HCT116 (cell line): ENCODE measurements around the gene DIP2C. TPM values are rescaled to one million over a fixed set of nuclear protein-coding genes. Genes with fewer than 3 reads are reported as not detected.

ENCODE experiments used
- ATAC-seq: fragments of 200-7000 bp; cut with Tn5 transposase; 2 replicates; pipeline ENCODE4 v1.9.1; 2020; ENCODE audit warnings: mild to moderate bottlenecking, moderate library complexity
- BruUV-seq: library from RNA; stranded (reverse); fragments of 400-500 nt; replicated peaks from 2 replicates; lab custom pipeline; 2021; lab: Mats Ljungman, UMichigan
- CTCF ChIA-PET: fragments of 300-600 bp; sonication (Branson Sonifier 250); formaldehyde crosslinking; loops from one replicate; lab custom pipeline; 2021; ENCODE audit warnings: antibody characterized with exemption; lab: Charles Lee
- POLR2A ChIA-PET: fragments of 300-600, 350-600 bp; sonication (Branson Sonifier 250); formaldehyde crosslinking; loops from one replicate; lab custom pipeline; 2021; ENCODE audit warnings: antibody characterized with exemption; lab: Charles Lee
- RAD21 ChIA-PET, 2 experiments: fragments of 300-600 bp; sonication (Branson Sonifier 250); formaldehyde crosslinking; loops; one replicate each; lab custom pipeline; 2023; ENCODE audit warnings: low total read pairs in 2 of 2; ENCODE audit not compliant: uncharacterized antibody in 2 of 2, unreplicated experiment in 2 of 2, low non-redundant PET in 1 of 2; lab: Charles Lee
- DNase-seq: peaks from one replicate; pipeline ENCODE4 v3.0.0-alpha.2; 2010; ENCODE audit warnings: low read depth, low spot score
- H2AFZ ChIP-seq: fragments of 200-600 bp; shearing (Covaris generic), sonication (generic); 2 replicates; pipeline ENCODE4 v1.6.1; 2017; ENCODE audit warnings: low read depth, mixed run types, mixed read lengths, antibody characterized with exemption, low read length; ENCODE audit not compliant: poor library complexity, severe bottlenecking
- H3K27ac ChIP-seq: 2 replicates; pipeline ENCODE4 v1.5.1; 2012; ENCODE audit warnings: low read depth, low read length
- H3K27me3 ChIP-seq: fragments of 200-600 bp; sonication (generic); 2 replicates; pipeline ENCODE4 v1.6.1; 2016; ENCODE audit warnings: mixed run types, low read length, mixed read lengths; ENCODE audit not compliant: insufficient read depth
- H3K36me3 ChIP-seq, 2 experiments: fragments of 200-500 bp in 1 of 2; fragments of 200-600 bp in 1 of 2; sonication (Bioruptor generic) in 1 of 2; sonication (generic) in 1 of 2; 2 replicates each; pipeline versions ENCODE4 v1.5.1 to v1.6.1; 2014 to 2016; ENCODE audit warnings: low read length in 2 of 2, inconsistent platforms in 1 of 2, mixed read lengths in 1 of 2, mixed run types in 1 of 2; ENCODE audit not compliant: insufficient read depth in 2 of 2, control insufficient read depth in 1 of 2
- H3K4me1 ChIP-seq, 2 experiments: fragments of 200-600 bp in 1 of 2; sonication (generic) in 1 of 2; 2 replicates each; pipeline versions ENCODE4 v1.5.1 to v1.6.1; 2012 to 2017; ENCODE audit warnings: low read length in 2 of 2, inconsistent platforms in 1 of 2, mild to moderate bottlenecking in 1 of 2, mixed read lengths in 1 of 2, mixed run types in 1 of 2, moderate library complexity in 1 of 2; ENCODE audit not compliant: insufficient read depth in 2 of 2, control insufficient read depth in 1 of 2
- H3K4me2 ChIP-seq: fragments of 200-600 bp; sonication (generic); 2 replicates; pipeline ENCODE4 v1.6.1; 2017; ENCODE audit warnings: mixed run types, low read length, mixed read lengths
- H3K4me3 ChIP-seq, 2 experiments: fragments of 200-600 bp in 1 of 2; sonication (generic) in 1 of 2; replicated peaks in 1 of 2; 2 replicates each; pipeline ENCODE4 v1.5.1; 2011 to 2016; ENCODE audit warnings: low read length in 2 of 2, control low read depth in 1 of 2, low read depth in 1 of 2, mild to moderate bottlenecking in 1 of 2, mixed read lengths in 1 of 2, mixed run types in 1 of 2
- H3K79me2 ChIP-seq: fragments of 200-600 bp; sonication (generic); 2 replicates; pipeline ENCODE4 v1.6.1; 2017; ENCODE audit warnings: mild to moderate bottlenecking, mixed run types, low read length, moderate library complexity, mixed read lengths; ENCODE audit not compliant: insufficient read depth
- H3K9ac ChIP-seq: fragments of 200-600 bp; sonication (generic); 2 replicates; pipeline ENCODE4 v1.6.1; 2016; ENCODE audit warnings: low read length, mixed read lengths
- H3K9me2 ChIP-seq: fragments of 200-600 bp; sonication (generic), shearing (Covaris generic); 2 replicates; pipeline ENCODE4 v1.6.1; 2017; ENCODE audit warnings: mixed run types, mild to moderate bottlenecking, moderate library complexity; ENCODE audit not compliant: insufficient read depth
- H3K9me3 ChIP-seq, 2 experiments: fragments of 200-500 bp in 1 of 2; fragments of 200-600 bp in 1 of 2; sonication (Bioruptor generic) in 1 of 2; sonication (generic) in 1 of 2; 2 replicates each; pipeline ENCODE4 v1.6.1; 2014 to 2017; ENCODE audit warnings: low read length in 2 of 2, mixed read lengths in 2 of 2, inconsistent platforms in 1 of 2, low read depth in 1 of 2, mild to moderate bottlenecking in 1 of 2, mixed run types in 1 of 2, moderate library complexity in 1 of 2; ENCODE audit not compliant: control insufficient read depth in 1 of 2, insufficient read depth in 1 of 2
- H4K20me1 ChIP-seq: fragments of 200-600 bp; sonication (generic), shearing (Covaris generic); 2 replicates; pipeline ENCODE4 v1.6.1; 2017; ENCODE audit warnings: mixed run types, mild to moderate bottlenecking, moderate library complexity; ENCODE audit not compliant: insufficient read depth
- CBX3 ChIP-seq: IDR thresholded peaks from 2 replicates; pipeline ENCODE4 v1.6.1; 2012; ENCODE audit warnings: low read depth
- EGR1 ChIP-seq: IDR thresholded peaks from 2 replicates; pipeline ENCODE4 v1.6.1; 2012; ENCODE audit warnings: low read depth
- EZH2 ChIP-seq: fragments of 200-600 bp; sonication (generic); IDR thresholded peaks from 2 replicates; pipeline ENCODE4 v1.6.1; 2017; ENCODE audit warnings: antibody characterized with exemption, mixed run types
- EZH2phosphoT487 ChIP-seq: fragments of 200-600 bp; IDR thresholded peaks from 2 replicates; pipeline ENCODE4 v1.6.1; 2018; ENCODE audit warnings: antibody characterized with exemption, borderline replicate concordance
- FOSL1 ChIP-seq: IDR thresholded peaks from 2 replicates; pipeline ENCODE4 v1.6.1; 2012; ENCODE audit warnings: low read depth
- JUND ChIP-seq: IDR thresholded peaks from 2 replicates; pipeline ENCODE4 v1.6.1; 2012
- RAD21 ChIP-seq: IDR thresholded peaks from 2 replicates; pipeline ENCODE4 v1.6.1; 2012; ENCODE audit warnings: low read depth, mild to moderate bottlenecking
- SIN3A ChIP-seq: IDR thresholded peaks from 2 replicates; pipeline ENCODE4 v1.6.1; 2012; ENCODE audit warnings: low read depth
- SP1 ChIP-seq: IDR thresholded peaks from 2 replicates; pipeline ENCODE4 v1.6.1; 2012; ENCODE audit warnings: low read depth
- SRF ChIP-seq: IDR thresholded peaks from 2 replicates; pipeline ENCODE4 v1.6.1; 2012; ENCODE audit warnings: low read depth
- TCF7L2 ChIP-seq: IDR thresholded peaks from 2 replicates; pipeline ENCODE4 v1.7.0; 2011; ENCODE audit warnings: borderline replicate concordance, inconsistent platforms; ENCODE audit not compliant: insufficient read depth, insufficient read length; ENCODE audit errors: extremely low read depth
- ZFX ChIP-seq: fragments of 450-650 bp; IDR thresholded peaks from 2 replicates; pipeline ENCODE4 v1.6.1; 2017
- ZNF274 ChIP-seq: fragments of 200-500 bp; sonication (Bioruptor generic); IDR thresholded peaks from 2 replicates; pipeline ENCODE4 v1.6.1; 2014; ENCODE audit warnings: mild to moderate bottlenecking, low read depth, low read length, inconsistent platforms
- intact Hi-C: fragments of 100-400 bp; cut with micrococcal nuclease; formaldehyde crosslinking; loops from 2 replicates; pipeline ENCODE4 v1.10.0; 2022
- total RNA-seq: library from RNA; stranded (reverse); gene quantifications from one replicate; pipeline ENCODE4 v1.2.1, GENCODE V29; 2021; ENCODE audit not compliant: unreplicated experiment
- TF ChIP-seq, protein P1 (sequence below): IDR thresholded peaks from 2 replicates; pipeline ENCODE4 v1.6.1; 2012; ENCODE audit warnings: low read depth
- TF ChIP-seq, protein P2 (sequence below): IDR thresholded peaks from 2 replicates; pipeline ENCODE4 v1.6.1; 2011; ENCODE audit warnings: mild to moderate bottlenecking, low read length, moderate library complexity; ENCODE audit not compliant: insufficient replicate concordance; ENCODE audit errors: extremely low read depth
- TF ChIP-seq, protein P3 (sequence below), 3 experiments: fragments of 200-600 bp in 1 of 3; sonication (generic) in 1 of 3; IDR thresholded peaks in 2 of 3; conservative IDR thresholded peaks in 1 of 3; 2 replicates each; pipeline ENCODE4 v1.5.1; 2012 to 2017; ENCODE audit warnings: low read depth in 2 of 3, low read length in 2 of 3, antibody characterized with exemption in 1 of 3, borderline replicate concordance in 1 of 3, control low read depth in 1 of 3, mild to moderate bottlenecking in 1 of 3, mixed read lengths in 1 of 3, mixed run types in 1 of 3, moderate library complexity in 1 of 3; ENCODE audit not compliant: insufficient read depth in 1 of 3

The DIP2C gene
- total RNA-seq, 1 experiment from 2014 or later, result 15.4 TPM

DNA sequence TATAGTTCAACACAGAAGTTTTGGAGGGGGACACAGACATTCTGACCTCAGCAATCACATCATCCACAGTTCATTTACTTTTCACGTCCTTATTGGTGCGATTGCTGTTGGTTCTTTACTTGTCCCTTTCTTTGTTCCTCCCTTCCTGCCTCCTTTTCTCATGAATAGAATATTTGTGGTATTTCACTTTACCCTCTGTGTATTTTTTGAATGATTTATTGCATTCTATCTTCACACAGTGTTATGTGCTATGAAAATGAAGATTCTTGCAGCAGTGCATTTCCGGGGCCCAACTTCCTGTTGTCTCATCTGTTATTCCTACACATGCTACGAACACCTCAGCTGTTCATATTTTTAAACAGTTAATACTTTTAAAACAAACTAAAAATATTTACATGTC lies 374.6 kb downstream of the DIP2C start:
- Histone ChIP-seq H3K27me3 (no peaks in the 10 kb centered on the region), H3K79me2 (no peaks in the 10 kb centered on the region), H2AFZ (no peak overlapping the region), H3K36me3 (no peaks in the 10 kb centered on the region; a peak in 1 of 4 replicates), H3K9me2 (no peaks in the 10 kb centered on the region), H3K4me1 (no peaks in the 10 kb centered on the region), H4K20me1 (no peaks in the 10 kb centered on the region), H3K4me3 (no peak overlapping the region), H3K9me3 (no peaks in the 10 kb centered on the region), H3K4me2 (no peak overlapping the region), H3K9ac (no peak overlapping the region), H3K27ac (no peak overlapping the region)
- ATAC-seq (no peak), DNase-seq (no peak)
- POLR2A ChIA-PET, result no interaction called here
- no TSS peak for BruUV-seq
- RAD21 ChIA-PET, result no interaction called here
- no peak for TF ChIP-seq SRF
- TF ChIP-seq SIN3A, result no peak
- no peak for TF ChIP-seq SP1
- no peak for TF ChIP-seq ZNF274
- TF ChIP-seq ZFX, result no peak
- no peak for TF ChIP-seq RAD21
- TF ChIP-seq CBX3, result no peak
- TF ChIP-seq, protein P1, sequence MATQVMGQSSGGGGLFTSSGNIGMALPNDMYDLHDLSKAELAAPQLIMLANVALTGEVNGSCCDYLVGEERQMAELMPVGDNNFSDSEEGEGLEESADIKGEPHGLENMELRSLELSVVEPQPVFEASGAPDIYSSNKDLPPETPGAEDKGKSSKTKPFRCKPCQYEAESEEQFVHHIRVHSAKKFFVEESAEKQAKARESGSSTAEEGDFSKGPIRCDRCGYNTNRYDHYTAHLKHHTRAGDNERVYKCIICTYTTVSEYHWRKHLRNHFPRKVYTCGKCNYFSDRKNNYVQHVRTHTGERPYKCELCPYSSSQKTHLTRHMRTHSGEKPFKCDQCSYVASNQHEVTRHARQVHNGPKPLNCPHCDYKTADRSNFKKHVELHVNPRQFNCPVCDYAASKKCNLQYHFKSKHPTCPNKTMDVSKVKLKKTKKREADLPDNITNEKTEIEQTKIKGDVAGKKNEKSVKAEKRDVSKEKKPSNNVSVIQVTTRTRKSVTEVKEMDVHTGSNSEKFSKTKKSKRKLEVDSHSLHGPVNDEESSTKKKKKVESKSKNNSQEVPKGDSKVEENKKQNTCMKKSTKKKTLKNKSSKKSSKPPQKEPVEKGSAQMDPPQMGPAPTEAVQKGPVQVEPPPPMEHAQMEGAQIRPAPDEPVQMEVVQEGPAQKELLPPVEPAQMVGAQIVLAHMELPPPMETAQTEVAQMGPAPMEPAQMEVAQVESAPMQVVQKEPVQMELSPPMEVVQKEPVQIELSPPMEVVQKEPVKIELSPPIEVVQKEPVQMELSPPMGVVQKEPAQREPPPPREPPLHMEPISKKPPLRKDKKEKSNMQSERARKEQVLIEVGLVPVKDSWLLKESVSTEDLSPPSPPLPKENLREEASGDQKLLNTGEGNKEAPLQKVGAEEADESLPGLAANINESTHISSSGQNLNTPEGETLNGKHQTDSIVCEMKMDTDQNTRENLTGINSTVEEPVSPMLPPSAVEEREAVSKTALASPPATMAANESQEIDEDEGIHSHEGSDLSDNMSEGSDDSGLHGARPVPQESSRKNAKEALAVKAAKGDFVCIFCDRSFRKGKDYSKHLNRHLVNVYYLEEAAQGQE, result no peak
- no peak for TF ChIP-seq FOSL1
- no peak for TF ChIP-seq EGR1
- no peak for TF ChIP-seq EZH2phosphoT487
- TF ChIP-seq EZH2, result no peak
- TF ChIP-seq, protein P2, sequence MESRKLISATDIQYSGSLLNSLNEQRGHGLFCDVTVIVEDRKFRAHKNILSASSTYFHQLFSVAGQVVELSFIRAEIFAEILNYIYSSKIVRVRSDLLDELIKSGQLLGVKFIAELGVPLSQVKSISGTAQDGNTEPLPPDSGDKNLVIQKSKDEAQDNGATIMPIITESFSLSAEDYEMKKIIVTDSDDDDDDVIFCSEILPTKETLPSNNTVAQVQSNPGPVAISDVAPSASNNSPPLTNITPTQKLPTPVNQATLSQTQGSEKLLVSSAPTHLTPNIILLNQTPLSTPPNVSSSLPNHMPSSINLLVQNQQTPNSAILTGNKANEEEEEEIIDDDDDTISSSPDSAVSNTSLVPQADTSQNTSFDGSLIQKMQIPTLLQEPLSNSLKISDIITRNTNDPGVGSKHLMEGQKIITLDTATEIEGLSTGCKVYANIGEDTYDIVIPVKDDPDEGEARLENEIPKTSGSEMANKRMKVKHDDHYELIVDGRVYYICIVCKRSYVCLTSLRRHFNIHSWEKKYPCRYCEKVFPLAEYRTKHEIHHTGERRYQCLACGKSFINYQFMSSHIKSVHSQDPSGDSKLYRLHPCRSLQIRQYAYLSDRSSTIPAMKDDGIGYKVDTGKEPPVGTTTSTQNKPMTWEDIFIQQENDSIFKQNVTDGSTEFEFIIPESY, result no peak
- TF ChIP-seq, protein P3, sequence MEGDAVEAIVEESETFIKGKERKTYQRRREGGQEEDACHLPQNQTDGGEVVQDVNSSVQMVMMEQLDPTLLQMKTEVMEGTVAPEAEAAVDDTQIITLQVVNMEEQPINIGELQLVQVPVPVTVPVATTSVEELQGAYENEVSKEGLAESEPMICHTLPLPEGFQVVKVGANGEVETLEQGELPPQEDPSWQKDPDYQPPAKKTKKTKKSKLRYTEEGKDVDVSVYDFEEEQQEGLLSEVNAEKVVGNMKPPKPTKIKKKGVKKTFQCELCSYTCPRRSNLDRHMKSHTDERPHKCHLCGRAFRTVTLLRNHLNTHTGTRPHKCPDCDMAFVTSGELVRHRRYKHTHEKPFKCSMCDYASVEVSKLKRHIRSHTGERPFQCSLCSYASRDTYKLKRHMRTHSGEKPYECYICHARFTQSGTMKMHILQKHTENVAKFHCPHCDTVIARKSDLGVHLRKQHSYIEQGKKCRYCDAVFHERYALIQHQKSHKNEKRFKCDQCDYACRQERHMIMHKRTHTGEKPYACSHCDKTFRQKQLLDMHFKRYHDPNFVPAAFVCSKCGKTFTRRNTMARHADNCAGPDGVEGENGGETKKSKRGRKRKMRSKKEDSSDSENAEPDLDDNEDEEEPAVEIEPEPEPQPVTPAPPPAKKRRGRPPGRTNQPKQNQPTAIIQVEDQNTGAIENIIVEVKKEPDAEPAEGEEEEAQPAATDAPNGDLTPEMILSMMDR (IDR thresholded peaks at IDR 0.05 in 2 of 3, conservative IDR thresholded peaks at IDR 0.05 in 1 of 3; ENCODE audit: borderline replicate concordance in 1 of 3, insufficient read depth in 1 of 3, low read depth in 2 of 3, low read length in 2 of 3), result no peak
- TF ChIP-seq TCF7L2, result no peak
- no peak for TF ChIP-seq JUND
- CTCF ChIA-PET, result no interaction called here
- intact Hi-C loops, result no loop called here
